Sciatic nerve (tissue), 2 donors: ENCODE measurements around the gene INHBB. TPM values are rescaled to one million over a fixed set of nuclear protein-coding genes. Genes with fewer than 3 reads are reported as not detected.
"Not testable (repeated sequence)": the region's sequence is repeated elsewhere in the genome, so short reads cannot be mapped to it uniquely, and the experiment has no call there.

Experiments used
- ATAC-seq: fragments of 200-7000 bp; cut with Tn5 transposase; one replicate; pipeline ENCODE4 v1.9.1; 2020; ENCODE audit warnings: mild to moderate bottlenecking, moderate library complexity
- DNase-seq: peaks from one replicate; pipeline ENCODE4 v3.0.0-alpha.2; 2020; ENCODE audit warnings: low spot score
- intact Hi-C: fragments of 100-400 bp; cut with DNase I; formaldehyde crosslinking; loops from one replicate; pipeline ENCODE4 v1.14.2; 2022
- total RNA-seq: library from RNA; stranded (reverse); fragmentation: NEBNext Ultra II Directional; extraction: Animal tissue kit (Norgen Biotek cat#: 25700); gene quantifications from one replicate; pipeline ENCODE4 v1.2.1, GENCODE V29; 2021
- donor health status: DM: no; HTN: no; CAD: no.
- donor health status: DM: no; HTN: no; CAD: no.

INHBB gene
- total RNA-seq, 1 donor from 2014 or later: 37.4 TPM

DNA sequence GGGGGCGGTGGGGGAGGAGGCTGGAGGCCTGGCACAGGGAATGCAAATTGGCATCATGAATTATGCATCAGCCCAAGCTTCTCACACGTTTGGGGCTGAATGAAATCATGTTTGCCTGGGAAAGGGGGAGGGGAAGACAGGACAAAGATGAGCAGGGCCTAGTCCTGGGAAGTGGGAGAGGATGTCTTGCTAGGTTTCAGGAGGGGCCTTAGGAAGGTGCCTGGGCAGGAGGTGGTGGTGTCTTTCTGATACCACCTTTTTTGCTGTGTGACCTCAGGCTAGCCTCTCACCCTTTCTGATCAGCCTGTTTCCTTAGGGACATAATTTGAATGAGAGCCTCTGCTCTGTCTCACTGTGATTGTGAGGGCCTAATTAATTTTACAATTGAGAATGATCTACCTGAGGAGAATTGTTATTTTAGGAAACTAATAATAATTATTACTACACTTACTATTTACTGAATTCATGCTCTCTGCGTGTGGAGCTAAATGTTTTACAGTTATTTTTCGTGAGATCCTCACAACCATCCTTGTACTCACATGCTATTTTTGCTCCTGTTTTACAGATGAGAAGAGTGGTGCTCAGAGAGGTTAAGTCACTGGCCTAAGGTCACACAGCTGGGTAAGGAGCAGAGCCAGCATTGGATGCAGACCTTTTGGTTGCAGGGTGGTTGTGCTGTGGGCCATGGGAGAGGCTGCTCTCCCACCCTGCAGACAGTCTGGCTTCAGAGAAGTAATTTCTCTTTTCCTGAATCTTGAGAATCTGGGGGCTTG is 39.6 kb downstream of the INHBB start:
- DNase-seq (no peak), ATAC-seq (no peak)
- intact Hi-C loops: no loop called here

DNA sequence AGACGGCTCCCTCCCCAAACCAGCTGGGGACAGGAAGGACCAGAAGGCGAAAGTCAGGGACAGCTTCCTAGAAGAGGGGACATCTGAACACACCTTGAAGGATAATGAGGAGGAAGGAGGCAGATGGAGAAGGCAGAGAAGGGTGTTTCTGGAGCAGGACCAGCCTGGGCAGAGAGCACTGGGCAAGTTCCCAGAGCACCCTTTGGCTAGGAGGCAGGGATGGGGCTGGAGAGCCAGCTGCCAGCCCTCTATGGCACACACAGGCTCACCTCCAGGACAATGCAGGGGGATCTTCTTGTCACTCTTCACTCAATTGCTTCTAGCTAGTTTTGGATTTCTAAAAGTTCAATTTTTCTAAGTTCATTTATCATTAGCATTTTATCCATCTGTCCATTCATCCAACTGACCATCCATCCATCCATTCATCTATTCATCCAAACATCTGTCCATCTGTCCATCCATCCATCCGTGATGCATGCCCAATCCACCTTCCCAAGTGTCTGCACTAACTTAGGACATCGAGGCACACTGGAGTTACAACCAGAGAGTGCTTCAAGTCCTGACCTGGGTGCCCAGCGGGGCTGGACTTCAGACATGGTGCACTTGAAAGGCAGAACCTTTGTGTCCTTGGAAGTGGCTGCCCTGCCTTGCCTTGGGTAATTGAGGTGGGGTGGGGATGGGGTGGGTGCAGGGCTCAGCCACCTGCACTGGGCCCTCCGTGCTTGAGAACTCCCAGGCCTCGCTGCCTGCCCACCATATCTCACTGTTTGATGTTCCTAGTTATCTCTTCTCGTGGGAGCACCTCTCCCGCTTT is 42.5 kb downstream of the INHBB start:
- DNase-seq (peak; percentile 23), ATAC-seq (no peak)
- intact Hi-C loops: no loop called here

DNA sequence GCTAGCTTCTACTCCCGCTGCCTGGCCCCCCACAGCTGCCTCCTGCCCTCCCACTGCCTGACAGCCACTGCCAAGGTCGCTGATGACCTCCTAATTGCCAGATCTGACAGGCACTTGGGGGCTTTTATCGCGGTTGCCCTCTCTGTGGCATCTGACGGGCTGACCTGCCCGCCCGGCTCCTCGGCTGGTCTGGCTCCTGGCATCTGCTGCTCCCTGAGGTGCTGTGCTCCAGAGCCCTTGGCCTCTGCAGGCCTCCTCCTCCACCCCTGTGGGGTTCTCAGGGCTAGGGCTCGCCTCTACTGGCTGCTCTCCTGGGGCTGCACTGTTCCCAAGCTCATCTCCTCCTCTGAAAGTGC is 43.1 kb downstream of the INHBB start:
- no peak for ATAC-seq
- DNase-seq: peak; percentile 32

DNA sequence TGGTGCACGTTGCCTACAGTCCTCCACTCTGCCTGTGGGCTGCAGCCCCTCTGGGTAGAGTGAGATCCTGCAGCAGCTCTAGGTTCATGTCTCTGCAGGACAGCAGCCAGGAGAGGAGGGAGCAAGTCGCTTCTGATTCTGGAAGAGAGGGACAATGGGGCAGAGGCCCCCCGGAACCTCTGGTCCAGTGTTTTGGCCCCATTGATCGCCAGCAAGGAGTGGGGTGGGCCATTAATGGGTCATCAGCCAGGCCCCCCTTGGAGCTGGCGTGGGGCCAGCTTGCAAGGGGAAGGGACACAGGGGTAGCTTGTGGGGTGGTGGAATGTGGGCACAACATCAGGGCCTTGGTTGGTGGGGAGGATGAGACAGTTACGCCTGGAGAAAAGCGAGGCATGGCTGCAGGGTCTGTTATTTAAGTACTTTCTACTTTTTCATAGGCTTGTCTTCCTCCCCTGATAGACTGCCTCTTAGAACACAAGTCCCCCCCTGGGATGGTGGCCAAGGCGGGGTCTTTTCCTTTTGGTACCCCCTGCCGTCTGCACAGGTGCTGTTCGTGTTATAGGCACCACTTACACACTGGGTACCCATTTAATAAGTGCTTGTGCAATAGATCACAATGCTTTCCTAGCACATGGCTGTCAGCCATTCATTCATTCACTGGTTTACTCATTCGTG is 44.6 kb downstream of the INHBB start:
- intact Hi-C loops: no loop called here
- no peak for ATAC-seq
- peak; percentile 36 for DNase-seq

More for the DNA sequence above, 43.1 kb downstream of the INHBB start:
- intact Hi-C loops: no loop called here

DNA sequence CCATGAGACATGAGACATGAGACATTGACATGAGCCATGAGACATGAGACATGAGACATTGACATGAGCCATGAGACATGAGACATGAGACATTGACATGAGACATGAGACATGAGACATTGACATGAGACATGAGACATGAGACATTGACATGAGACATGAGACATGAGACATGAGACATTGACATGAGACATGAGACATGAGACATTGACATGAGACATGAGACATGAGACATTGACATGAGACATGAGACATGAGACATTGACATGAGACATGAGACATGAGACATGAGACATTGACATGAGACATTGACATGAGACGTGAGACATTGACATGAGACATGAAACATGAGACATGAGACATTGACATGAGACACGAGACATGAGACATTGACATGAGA is 45.4 kb downstream of the INHBB start:
- DNase-seq, intact Hi-C loops, ATAC-seq: not testable (repeated sequence)

DNA sequence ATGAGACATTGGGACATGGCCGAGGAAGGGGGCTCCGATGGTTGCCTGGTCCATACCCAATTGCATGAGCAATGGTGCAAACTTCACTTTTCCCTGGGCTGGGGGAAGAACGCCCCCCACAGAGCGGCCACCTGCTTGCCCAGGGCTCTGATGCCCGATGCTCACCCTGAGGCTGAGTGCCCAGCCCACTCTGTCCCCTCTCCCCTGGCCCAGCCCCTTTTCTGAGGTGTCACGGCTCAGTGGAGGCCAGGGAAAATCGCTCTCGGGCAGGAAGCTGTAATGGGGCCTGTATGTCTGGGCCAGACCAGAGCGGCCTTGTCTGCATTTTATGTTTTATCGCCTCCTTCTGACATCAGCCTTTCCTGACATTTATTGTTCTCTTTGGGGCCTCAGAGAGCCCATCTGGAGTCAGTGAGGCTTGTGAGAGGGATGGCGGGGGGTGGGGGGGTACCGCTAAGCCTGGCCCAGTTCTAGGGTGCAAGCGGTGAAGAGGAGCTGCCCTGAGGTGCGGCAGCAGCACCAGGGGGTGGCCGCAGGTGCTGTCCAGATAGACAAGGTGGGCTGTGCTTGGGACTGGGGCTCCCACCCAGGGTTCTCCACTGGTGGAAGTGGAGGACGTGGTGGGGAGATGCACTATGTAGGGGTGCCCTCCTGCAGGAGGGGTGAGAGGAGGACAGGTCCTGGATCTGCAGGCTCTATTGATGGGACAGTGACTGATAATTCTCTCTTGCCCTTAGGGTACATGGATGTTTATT is 46.2 kb downstream of the INHBB start:
- DNase-seq: peak; percentile 37
- ATAC-seq: no peak
- intact Hi-C loops: no loop called here

DNA sequence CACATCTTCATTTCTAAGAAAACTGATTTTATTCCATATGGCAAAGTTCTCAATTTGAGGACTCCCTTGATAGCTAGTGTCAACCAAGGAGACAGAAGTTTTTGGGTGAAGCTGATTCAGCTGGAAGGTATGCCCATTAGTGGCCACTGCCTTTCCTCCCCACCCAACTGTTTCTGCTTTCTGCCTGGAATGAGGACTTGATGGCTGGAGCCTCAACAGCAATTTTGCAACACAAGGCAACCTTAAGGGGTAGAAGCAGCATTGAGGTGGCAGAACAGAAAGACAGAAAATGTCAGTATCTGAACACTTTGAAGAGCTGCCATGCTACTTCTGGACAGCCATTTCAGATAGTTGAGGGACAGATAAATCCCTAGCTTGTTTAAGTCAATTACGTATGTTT is 47.0 kb downstream of the INHBB start:
- intact Hi-C loops: no loop called here
- no peak for ATAC-seq
- DNase-seq: no peak

DNA sequence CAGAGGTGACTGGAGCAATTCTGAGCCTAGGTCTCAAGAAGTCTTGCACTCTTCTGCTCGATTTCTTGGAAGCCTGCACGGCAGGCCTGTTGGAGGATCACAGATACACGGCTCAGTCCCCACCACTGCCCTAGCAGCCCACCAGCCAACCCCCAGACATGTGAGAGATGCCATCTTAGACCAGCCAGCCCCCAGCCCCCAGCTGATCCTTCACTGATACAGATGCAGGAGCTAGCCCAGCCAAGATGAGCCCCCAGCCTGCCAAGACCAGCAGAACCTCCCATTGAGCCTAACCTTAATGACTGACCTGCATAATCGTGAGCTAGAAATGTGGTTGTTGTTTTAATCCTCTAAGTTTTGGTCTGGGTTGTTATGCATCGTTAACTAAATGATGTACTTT is 47.5 kb downstream of the INHBB start:
- peak; percentile 42 for DNase-seq
- ATAC-seq: no peak
- intact Hi-C loops: no loop called here

DNA sequence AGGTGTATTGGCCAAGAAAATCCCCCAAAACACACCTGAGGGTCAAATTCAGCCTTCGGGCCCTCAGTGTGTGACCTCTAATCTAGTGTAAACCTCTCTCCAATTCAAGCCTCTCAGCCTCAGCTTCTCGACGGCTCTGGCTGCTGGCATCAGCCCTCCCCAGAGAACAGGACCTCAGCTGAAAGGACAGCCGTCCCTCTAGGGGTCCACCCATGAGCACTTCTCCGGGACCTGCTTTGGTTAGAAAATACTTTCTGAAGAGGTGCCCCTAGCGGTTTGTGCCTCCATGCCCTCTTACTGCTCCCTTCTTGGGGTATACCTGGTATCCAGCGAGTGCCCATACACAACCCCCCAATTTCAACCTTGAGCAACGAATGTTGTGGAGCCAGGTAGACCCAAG is 48.8 kb downstream of the INHBB start:
- ATAC-seq (no peak), DNase-seq (peak; percentile 23)
- intact Hi-C loops: no loop called here

DNA sequence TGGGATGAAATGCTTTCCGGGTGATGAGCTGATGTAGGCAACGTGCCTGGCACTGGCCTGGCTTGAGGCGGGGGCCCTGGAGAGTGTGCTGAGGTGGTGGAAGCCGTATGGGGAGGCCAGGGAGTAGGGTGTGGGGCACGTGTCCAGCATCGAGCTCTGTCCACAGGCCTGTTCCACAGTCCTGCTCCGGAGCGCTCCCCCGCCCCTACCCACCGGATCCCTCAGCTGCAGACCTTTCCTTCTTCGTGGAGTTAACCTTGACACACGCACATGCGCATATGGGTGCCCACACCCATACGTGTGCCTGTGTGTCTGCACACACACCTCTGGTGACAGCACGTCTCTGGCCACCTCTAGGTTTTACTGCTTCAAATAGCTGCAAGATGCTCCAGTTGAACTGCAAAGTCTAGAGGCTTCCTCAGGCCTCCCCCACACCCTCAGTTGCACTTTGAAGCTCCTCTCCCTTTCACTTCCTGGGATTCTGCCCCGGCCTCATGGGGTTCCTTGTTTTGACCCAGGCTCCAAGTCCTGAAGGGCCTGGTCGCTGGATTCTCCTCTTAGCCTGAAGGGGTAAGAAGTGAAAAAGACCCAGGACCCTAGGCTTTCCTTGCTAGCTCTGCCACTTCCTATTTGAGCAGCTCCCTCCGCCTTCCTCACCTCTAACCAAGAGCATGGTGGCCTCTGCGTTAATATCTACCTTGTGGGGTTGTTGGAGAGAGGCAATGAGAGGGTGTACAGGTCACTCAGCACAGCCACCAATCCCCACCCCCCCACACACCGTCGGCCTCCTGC is 49.5 kb downstream of the INHBB start:
- ATAC-seq (no peak), DNase-seq (peak; percentile 42)
- intact Hi-C loops: no loop called here

DNA sequence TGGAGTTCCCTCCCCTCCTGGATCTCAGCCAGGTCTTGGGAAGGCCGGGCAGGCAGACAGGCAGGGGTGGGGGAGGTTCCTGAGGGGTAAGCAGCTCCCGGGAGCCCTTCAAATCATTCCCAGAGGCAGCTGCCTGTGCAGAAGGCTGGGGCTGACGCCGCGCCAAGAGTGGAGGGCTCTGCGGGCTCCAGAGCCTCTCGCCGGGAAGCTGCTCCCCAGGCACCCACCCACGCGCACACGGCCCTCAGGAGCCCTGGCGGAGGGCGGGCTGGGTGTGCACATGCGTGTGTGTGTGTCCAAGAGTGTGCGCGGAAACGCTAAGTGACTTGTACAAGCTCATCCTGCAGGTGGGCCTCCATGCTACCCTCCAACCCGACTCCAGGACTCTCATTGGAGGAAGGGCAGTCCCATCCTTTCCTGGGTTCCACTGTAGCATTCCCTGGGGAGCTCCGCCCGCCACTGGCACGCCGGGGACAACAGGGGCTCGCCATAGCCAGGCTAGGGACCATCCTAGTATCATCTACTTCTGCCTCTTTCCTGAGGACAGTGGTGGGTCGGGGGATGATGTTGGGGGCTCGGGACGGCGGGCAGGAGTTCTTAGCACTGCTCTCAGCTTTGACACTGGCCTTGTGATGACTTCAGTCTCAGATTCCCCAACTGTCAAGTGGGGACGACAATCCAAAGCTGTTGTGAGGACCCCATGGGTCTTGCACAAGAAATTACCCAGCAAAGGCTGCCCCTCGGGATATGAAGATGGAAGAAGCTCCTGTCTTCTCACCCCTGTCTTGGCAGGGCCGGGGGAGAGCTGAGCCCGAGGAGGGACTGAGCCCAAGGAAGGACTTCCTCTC is 50.3 kb downstream of the INHBB start:
- DNase-seq: peak; percentile 51
- no peak for ATAC-seq

DNA sequence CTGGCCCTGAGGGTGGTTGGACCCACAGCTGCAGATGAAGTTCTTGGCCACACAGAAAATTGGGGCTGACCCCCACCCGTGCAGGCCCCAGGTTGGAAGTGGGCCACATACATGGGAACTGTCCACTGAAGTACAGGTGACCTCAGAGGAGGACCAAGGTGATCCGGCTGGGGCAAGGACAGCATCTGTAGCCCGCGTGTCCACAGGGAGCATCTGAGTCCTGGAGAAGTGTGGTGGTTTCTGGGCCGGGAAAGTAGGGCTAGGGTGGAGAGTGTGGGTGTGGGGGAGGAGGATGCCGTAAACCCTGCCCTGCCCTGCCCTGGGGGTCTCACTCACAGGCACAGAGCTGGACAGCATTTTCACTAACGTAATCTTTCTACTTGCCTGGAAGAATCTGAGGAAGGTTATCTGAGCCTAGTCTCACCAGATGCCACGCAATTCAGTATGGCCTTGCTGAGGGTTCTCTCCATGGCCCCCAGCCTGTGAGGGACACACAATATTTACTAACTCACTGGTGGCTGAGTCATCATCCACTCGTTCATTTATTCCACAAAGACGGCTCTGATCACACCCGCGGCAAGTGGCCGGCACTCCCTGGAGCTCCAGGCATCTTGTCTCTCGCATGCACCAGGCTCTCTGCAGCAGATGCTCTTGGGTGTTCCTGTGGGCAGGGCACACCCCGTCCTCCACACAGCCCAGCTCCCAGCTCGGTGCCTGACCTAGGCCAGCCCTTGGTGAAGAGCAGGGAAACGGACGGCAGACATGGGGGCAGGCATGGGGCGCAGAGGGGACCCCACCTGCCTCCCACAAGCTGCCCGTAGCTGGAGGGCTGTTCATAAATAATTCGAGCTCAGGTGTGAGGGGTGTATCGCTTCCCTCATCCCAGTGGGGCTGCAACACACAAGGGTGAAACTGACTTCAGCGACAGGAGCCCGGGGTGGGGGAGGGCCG is 51.2 kb downstream of the INHBB start:
- peak; percentile 51 for DNase-seq
- no peak for ATAC-seq
- intact Hi-C loops: no loop called here

More for the DNA sequence above, 50.3 kb downstream of the INHBB start:
- intact Hi-C loops: no loop called here

DNA sequence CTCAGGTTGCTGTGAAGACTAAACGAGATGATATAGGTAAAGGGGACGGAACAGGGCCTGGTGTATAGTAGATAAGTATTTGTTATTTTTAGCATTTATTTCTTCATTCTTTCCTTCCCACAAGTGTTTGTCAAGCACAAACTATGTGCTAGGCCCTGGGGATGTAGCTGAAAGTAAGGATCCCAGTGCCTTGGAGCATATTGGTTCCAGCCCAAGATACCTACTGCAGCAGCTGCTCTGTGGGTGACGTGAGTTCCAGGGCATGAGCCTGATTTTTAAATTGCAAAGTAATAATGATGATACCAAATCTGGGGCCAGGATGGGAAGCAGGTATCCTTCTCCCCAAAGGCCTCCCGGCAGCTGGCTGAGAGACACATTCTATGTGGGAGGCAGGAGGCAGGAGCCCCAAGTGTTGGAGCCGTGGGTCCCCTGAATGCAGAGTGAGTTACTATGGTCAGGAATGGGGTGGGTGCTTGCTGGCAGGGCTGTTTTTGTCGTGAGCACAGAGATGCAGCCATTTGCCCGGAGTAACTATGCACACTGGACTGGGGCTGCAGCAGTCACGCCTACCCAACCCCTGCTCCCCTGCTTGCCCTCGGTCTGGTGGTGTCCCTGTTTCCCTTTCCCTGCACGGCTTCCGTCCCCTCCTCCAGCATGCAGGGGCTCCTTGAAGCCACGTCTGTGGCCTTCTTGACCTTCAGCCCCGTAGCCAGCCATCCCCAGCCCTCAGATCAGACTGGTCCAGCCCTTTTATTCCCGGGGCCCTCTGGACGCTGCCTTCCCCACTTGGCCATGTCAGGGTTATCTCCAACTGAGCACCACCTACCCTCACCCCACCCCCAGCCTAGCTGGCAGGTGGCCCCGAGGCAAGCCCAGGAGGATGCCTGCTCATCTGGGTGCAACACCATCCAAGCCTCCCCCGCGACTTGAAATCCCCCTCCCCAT is 52.4 kb downstream of the INHBB start:
- no peak for ATAC-seq
- intact Hi-C loops: no loop called here
- DNase-seq: peak; percentile 41

DNA sequence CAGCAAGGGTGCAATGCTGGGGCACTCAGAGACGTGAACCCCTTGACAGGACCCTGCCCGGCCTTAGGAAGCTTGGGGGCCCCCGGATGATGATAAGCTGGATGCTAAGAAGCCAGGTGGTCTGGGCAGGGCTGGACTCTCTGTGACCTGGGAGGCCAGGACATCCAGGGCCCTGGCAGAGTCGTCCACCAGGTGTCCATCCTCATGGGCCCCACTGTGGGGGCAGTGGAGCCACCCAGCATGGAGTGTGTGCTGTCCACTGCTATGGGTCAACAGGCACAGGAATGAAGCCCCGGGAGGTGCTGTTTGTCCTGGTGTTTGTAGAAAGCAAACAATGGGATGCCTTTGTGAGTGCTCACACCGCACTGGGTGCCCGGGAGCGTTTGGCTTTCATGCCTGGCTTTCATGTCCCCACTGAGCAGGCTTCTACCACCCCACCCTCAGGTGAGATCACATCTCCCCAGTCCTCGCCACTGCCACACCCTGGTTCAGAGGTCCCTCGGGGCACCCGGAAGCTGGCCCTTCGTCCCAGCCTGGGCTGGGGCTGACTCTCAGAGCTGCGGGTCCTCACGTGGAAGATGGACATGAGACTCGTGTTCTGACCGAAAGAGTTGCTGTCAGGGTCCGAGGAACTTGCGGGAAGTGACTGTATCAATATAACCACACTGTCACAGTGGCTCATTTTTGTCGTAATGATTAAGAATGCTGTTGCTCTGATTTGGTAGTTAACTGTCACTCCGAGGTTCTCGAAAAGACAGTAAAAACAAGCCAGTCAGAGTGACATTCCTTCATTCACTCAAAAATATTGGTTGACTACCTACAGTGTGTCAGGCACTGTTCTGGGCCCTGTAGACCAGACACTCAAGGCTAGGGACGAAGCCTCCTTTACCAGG is 53.3 kb downstream of the INHBB start:
- peak; percentile 14 for ATAC-seq
- intact Hi-C loops: no loop called here
- DNase-seq: peak; percentile 42

DNA sequence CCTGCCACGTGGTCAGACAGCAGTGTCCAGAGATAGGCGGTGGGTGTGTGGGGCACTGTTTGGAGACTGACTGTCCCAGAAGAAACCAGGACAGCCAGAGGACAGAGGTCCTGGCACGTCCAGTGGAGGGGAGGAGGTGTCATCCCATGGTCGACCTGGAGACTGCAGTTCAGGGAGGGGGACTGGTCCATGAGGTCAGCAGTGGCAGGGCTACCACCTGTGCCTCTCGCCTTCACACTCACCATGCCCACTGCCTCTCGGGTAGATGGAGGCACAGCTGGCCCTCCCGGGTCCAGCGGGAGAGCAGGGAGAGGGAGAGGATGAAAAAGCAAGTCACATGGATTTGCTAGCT is 53.9 kb downstream of the INHBB start:
- DNase-seq (peak; percentile 21), ATAC-seq (no peak)
- intact Hi-C loops: no loop called here
